A549 (cell line): ENCODE results near the gene TENT5C. TPM values are rescaled to one million over a fixed set of nuclear protein-coding genes. Genes with fewer than 3 reads are reported as not detected.

ENCODE experiments used
- ATAC-seq, 2 experiments: fragments of 200-7000 bp in 1 of 2; fragments of >200 bp in 1 of 2; cut with Nextera tagmentation in 1 of 2; cut with Tn5 transposase in 1 of 2; 3 replicates each; pipeline versions ENCODE4 v1.8.0 to v1.9.1; 2018 to 2020; ENCODE audit warnings: mild to moderate bottlenecking in 1 of 2, moderate library complexity in 1 of 2
- CTCF ChIA-PET: fragments of 300-600 bp; sonication (Branson Sonifier 250); formaldehyde crosslinking; extraction: SDS; loops from one replicate; lab custom pipeline; 2021; ENCODE audit warnings: antibody characterized with exemption, inconsistent platforms; lab: Yijun Ruan, JAX
- POLR2A ChIA-PET: fragments of 350-600 bp; formaldehyde crosslinking; extraction: SDS; loops from one replicate; lab custom pipeline; 2021; ENCODE audit warnings: antibody characterized with exemption, inconsistent platforms; lab: Yijun Ruan, JAX
- DNase-seq, 2 experiments: peaks; one replicate each; pipeline versions ENCODE4 v3.0.0 to v3.0.0-alpha.2; 2011 to 2016; ENCODE audit warnings: low read depth in 1 of 2, low spot score in 1 of 2
- FAIRE-seq: peaks from 2 replicates; lab custom pipeline; 2011; peaks lifted over from hg19 to GRCh38; lab: Jason Lieb, UNC
- H3K27ac ChIP-seq, 2 experiments: fragments of >200 bp; sonication (Bioruptor Twin); formaldehyde crosslinking; 3 replicates each; pipeline ENCODE4 v1.5.1; 2016 to 2017
- H3K4me1 ChIP-seq: fragments of >200 bp; sonication (Bioruptor Twin); formaldehyde crosslinking; 3 replicates; pipeline ENCODE4 v1.6.1; 2016
- H3K4me2 ChIP-seq: fragments of >200 bp; sonication (Bioruptor Twin); formaldehyde crosslinking; 3 replicates; pipeline ENCODE4 v1.6.1; 2016
- H3K4me3 ChIP-seq: fragments of >200 bp; sonication (Bioruptor Twin); formaldehyde crosslinking; 3 replicates; pipeline ENCODE4 v1.5.1; 2016
- H3K9me3 ChIP-seq: fragments of >200 bp; sonication (Bioruptor Twin); formaldehyde crosslinking; 3 replicates; pipeline ENCODE4 v1.6.1; 2016
- CBX2 ChIP-seq: fragments of 200-600 bp; sonication (generic); IDR thresholded peaks from 2 replicates; pipeline ENCODE4 v1.6.1; 2016; ENCODE audit warnings: low read depth, mild to moderate bottlenecking, borderline replicate concordance
- CBX8 ChIP-seq: fragments of 200-600 bp; sonication (generic); IDR thresholded peaks from 2 replicates; pipeline ENCODE4 v1.6.1; 2016
- CEBPB ChIP-seq, 2 experiments: fragments of >200 bp in 1 of 2; sonication (Bioruptor Twin) in 1 of 2; formaldehyde crosslinking in 1 of 2; IDR thresholded peaks; 2 replicates each; pipeline ENCODE4 v1.6.1; 2012 to 2016
- CHD2 ChIP-seq: fragments of 150-350 bp; IDR thresholded peaks from 2 replicates; pipeline ENCODE4 v1.6.1; 2014; ENCODE audit warnings: low read length; ENCODE audit not compliant: partially characterized antibody
- CHD4 ChIP-seq: fragments of 200-600 bp; sonication (generic); IDR thresholded peaks from 2 replicates; pipeline ENCODE4 v1.6.1; 2016; ENCODE audit warnings: antibody characterized with exemption, mild to moderate bottlenecking, borderline replicate concordance
- E2F6 ChIP-seq: IDR thresholded peaks from 2 replicates; pipeline ENCODE4 v1.6.1; 2012; ENCODE audit warnings: low read depth, borderline replicate concordance
- EP300 ChIP-seq, 2 experiments: fragments of >200 bp; sonication (Bioruptor Twin); formaldehyde crosslinking; IDR thresholded peaks; 2 replicates in 1 of 2; 3 replicates in 1 of 2; pipeline ENCODE4 v1.6.1; 2016 to 2017
- FOSB ChIP-seq: fragments of 250-450 bp; sonication (Bioruptor Pico); IDR thresholded peaks from 2 replicates; pipeline ENCODE4 v1.5.0; 2020; ENCODE audit warnings: mild to moderate bottlenecking, moderate library complexity
- GATA3 ChIP-seq: IDR thresholded peaks from 2 replicates; pipeline ENCODE4 v1.6.1; 2012; ENCODE audit warnings: borderline replicate concordance
- HDAC2 ChIP-seq: fragments of 200-600 bp; sonication (generic); IDR thresholded peaks from 2 replicates; pipeline ENCODE4 v1.6.1; 2016
- HOXA7 ChIP-seq: fragments of 250-450 bp; sonication (Bioruptor Pico); IDR thresholded peaks from 2 replicates; pipeline ENCODE4 v1.5.0; 2020; ENCODE audit warnings: mild to moderate bottlenecking, moderate library complexity
- KDM1A ChIP-seq: fragments of 200-600 bp; sonication (generic); IDR thresholded peaks from 2 replicates; pipeline ENCODE4 v1.6.1; 2016; ENCODE audit warnings: low read depth, mild to moderate bottlenecking
- KDM5A ChIP-seq: fragments of 200-600 bp; sonication (generic); IDR thresholded peaks from 2 replicates; pipeline ENCODE4 v1.6.1; 2016; ENCODE audit warnings: antibody characterized with exemption, mild to moderate bottlenecking
- MYC ChIP-seq: IDR thresholded peaks from 2 replicates; pipeline ENCODE4 v1.6.1; 2012; ENCODE audit warnings: mild to moderate bottlenecking, inconsistent platforms, low read length, improper control_type of control experiment, borderline replicate concordance
- NPAS2 ChIP-seq: fragments of 250-450 bp; sonication (Bioruptor Pico); IDR thresholded peaks from 2 replicates; pipeline ENCODE4 v1.8.0; 2022; ENCODE audit warnings: mild to moderate bottlenecking, moderate library complexity, borderline replicate concordance
- NR3C1 ChIP-seq: fragments of >200 bp; sonication (Bioruptor Twin); formaldehyde crosslinking; IDR thresholded peaks from 3 replicates; pipeline ENCODE4 v1.6.1; 2017
- PBX3 ChIP-seq: IDR thresholded peaks from 2 replicates; pipeline ENCODE4 v1.6.1; 2012
- PHF8 ChIP-seq: fragments of 200-600 bp; sonication (generic); IDR thresholded peaks from 2 replicates; pipeline ENCODE4 v1.6.1; 2016; ENCODE audit warnings: low read depth, mild to moderate bottlenecking, antibody characterized with exemption, moderate library complexity, borderline replicate concordance
- POLR2AphosphoS2 ChIP-seq: conservative IDR thresholded peaks from 2 replicates; pipeline ENCODE4 v1.6.1; 2012; ENCODE audit warnings: low read length, improper control_type of control experiment, inconsistent platforms
- RARB ChIP-seq: fragments of 250-450 bp; sonication (Bioruptor Pico); IDR thresholded peaks from 2 replicates; pipeline ENCODE4 v1.8.0; 2021; ENCODE audit warnings: mild to moderate bottlenecking, moderate library complexity
- RCOR1 ChIP-seq: fragments of 150-350 bp; IDR thresholded peaks from 2 replicates; pipeline ENCODE4 v1.6.1; 2014; ENCODE audit warnings: antibody characterized with exemption, low read length, low read depth
- RFX5 ChIP-seq: fragments of 450-650 bp; IDR thresholded peaks from 2 replicates; pipeline ENCODE4 v1.7.1; 2014; ENCODE audit warnings: antibody characterized with exemption, mild to moderate bottlenecking, moderate library complexity
- SREBF2 ChIP-seq: fragments of 450-650 bp; IDR thresholded peaks from 2 replicates; pipeline ENCODE4 v1.6.1; 2014; ENCODE audit warnings: mild to moderate bottlenecking, moderate library complexity
- TFCP2L1 ChIP-seq: fragments of 250-450 bp; sonication (Bioruptor Pico); IDR thresholded peaks from 2 replicates; pipeline ENCODE4 v1.5.0; 2021; ENCODE audit warnings: mild to moderate bottlenecking
- ZFP36 ChIP-seq: fragments of 450-650 bp; IDR thresholded peaks from 2 replicates; pipeline ENCODE4 v1.6.1; 2014; ENCODE audit warnings: borderline replicate concordance; ENCODE audit not compliant: partially characterized antibody
- ZSCAN20 ChIP-seq: fragments of 250-450 bp; sonication (Bioruptor Pico); IDR thresholded peaks from 2 replicates; pipeline ENCODE4 v1.8.0; 2022; ENCODE audit warnings: mild to moderate bottlenecking, moderate library complexity
- WGBS: methylation state at CpG from one replicate; pipeline ENCODE4 v1.1.6; 2017; ENCODE audit errors: missing lambda C conversion rate; 5-methylcytosine and 5-hydroxymethylcytosine counted together
- polyA plus RNA-seq, 4 experiments: library from polyadenylated mRNA; depleted of rRNA in 3 of 4; stranded (reverse); fragments of >200 nt; fragmentation: RNase III in 1 of 4; extraction: RNeasy Plus Mini Kit Qiagen cat#74134 plus additional on column Dnase treatment in 1 of 4; gene quantifications; 2 replicates in 3 of 4; 3 replicates in 1 of 4; pipeline ENCODE4 v1.2.3, GENCODE V29; 2011 to 2017
- TF ChIP-seq, protein P1 (sequence below): fragments of 150-350 bp; IDR thresholded peaks from 2 replicates; pipeline ENCODE4 v1.6.1; 2014; ENCODE audit warnings: low read depth, mild to moderate bottlenecking, low read length
- TF ChIP-seq, protein P2 (sequence below): fragments of >200 bp; sonication (Bioruptor Twin); formaldehyde crosslinking; IDR thresholded peaks from 3 replicates; pipeline ENCODE4 v1.5.1; 2016
- TF ChIP-seq, protein P3 (sequence below): fragments of 250-450 bp; sonication (Bioruptor Pico); IDR thresholded peaks from 2 replicates; pipeline ENCODE4 v1.5.0; 2020; ENCODE audit warnings: low read depth, mild to moderate bottlenecking, moderate library complexity

TENT5C gene
- polyA plus RNA-seq, 2 of the 4 experiments (the other 2 are of a cell fraction) = 0.14 to 0.17 TPM

- TF ChIP-seq HDAC2 = no peak
- no peak for TF ChIP-seq KDM5A
- TF ChIP-seq MYC = no peak
- TF ChIP-seq, protein P1, sequence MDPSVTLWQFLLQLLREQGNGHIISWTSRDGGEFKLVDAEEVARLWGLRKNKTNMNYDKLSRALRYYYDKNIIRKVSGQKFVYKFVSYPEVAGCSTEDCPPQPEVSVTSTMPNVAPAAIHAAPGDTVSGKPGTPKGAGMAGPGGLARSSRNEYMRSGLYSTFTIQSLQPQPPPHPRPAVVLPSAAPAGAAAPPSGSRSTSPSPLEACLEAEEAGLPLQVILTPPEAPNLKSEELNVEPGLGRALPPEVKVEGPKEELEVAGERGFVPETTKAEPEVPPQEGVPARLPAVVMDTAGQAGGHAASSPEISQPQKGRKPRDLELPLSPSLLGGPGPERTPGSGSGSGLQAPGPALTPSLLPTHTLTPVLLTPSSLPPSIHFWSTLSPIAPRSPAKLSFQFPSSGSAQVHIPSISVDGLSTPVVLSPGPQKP = no peak
- TF ChIP-seq, protein P2, sequence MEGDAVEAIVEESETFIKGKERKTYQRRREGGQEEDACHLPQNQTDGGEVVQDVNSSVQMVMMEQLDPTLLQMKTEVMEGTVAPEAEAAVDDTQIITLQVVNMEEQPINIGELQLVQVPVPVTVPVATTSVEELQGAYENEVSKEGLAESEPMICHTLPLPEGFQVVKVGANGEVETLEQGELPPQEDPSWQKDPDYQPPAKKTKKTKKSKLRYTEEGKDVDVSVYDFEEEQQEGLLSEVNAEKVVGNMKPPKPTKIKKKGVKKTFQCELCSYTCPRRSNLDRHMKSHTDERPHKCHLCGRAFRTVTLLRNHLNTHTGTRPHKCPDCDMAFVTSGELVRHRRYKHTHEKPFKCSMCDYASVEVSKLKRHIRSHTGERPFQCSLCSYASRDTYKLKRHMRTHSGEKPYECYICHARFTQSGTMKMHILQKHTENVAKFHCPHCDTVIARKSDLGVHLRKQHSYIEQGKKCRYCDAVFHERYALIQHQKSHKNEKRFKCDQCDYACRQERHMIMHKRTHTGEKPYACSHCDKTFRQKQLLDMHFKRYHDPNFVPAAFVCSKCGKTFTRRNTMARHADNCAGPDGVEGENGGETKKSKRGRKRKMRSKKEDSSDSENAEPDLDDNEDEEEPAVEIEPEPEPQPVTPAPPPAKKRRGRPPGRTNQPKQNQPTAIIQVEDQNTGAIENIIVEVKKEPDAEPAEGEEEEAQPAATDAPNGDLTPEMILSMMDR = no peak
- no peak for TF ChIP-seq CHD4
- TF ChIP-seq, protein P3, sequence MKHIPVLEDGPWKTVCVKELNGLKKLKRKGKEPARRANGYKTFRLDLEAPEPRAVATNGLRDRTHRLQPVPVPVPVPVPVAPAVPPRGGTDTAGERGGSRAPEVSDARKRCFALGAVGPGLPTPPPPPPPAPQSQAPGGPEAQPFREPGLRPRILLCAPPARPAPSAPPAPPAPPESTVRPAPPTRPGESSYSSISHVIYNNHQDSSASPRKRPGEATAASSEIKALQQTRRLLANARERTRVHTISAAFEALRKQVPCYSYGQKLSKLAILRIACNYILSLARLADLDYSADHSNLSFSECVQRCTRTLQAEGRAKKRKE (CRISPR knock-in tag) = no peak
- TF ChIP-seq NPAS2 (CRISPR knock-in tag) = no peak
- no peak for TF ChIP-seq CBX2
- TF ChIP-seq RCOR1 = no peak
- TF ChIP-seq RFX5 = no peak
- no peak for TF ChIP-seq E2F6
- no peak for TF ChIP-seq KDM1A
- TF ChIP-seq NR3C1 = no peak
- TF ChIP-seq ZFP36 = no peak
- TF ChIP-seq FOSB (CRISPR knock-in tag) = no peak
- no peak for TF ChIP-seq SREBF2
- TF ChIP-seq RARB (CRISPR knock-in tag) = no peak
Observed at GRCh38 chr1:117566556-117566955, 39.3 kb upstream of the TENT5C start.

DNA sequence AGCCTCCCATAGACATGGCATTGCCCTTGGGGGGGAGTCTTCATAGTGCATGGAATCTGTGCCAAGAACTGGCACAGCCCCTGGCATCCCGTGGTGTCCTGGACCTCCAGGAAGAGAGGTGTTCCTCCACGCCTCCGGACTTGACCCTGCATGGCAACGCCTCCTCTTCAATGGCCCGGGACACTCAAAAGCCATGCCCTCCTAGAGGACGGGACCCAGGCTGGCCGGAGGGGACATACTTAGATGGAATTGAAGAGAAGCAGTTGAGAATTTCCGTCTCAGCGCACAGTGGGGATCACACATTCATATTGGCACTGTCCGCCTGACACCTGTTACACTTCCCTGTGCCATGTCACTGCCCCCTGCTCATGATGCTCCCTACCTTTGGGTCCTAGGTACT, 38.4 kb upstream of the TENT5C start:
- no peak for TF ChIP-seq GATA3
- no peak for TF ChIP-seq CBX2
- TF ChIP-seq HOXA7 (CRISPR knock-in tag) = no peak
- no peak for TF ChIP-seq PBX3
- TF ChIP-seq PHF8 = no peak
- no peak for TF ChIP-seq CHD2
- TF ChIP-seq CEBPB (IDR thresholded peaks at IDR 0.05) = no peak
- no peak for TF ChIP-seq EP300 (IDR thresholded peaks at IDR 0.05)
- no peak for TF ChIP-seq POLR2AphosphoS2
- TF ChIP-seq TFCP2L1 (CRISPR knock-in tag) = no peak
- no peak for TF ChIP-seq CBX8
- no peak for TF ChIP-seq ZSCAN20 (CRISPR knock-in tag)
- no peak for TF ChIP-seq RARB (CRISPR knock-in tag)
- no peak for TF ChIP-seq HDAC2
- TF ChIP-seq, all 56 proteins: peak for 0
- no peak for ATAC-seq
- H3K4me3 ChIP-seq = no peak overlapping the region
- no peak for FAIRE-seq
- ChIA-PET CTCF (interaction anchor here (0.7 kb wide), 1 partner anchor 32 kb away, joined by 3 read pairs; no protein-coding TSS in a partner anchor), POLR2A (no interaction called here)
- no peaks in the 10 kb centered on the region for H3K4me1 ChIP-seq
- H3K4me2 ChIP-seq = no peak overlapping the region
- WGBS = 77% methylated on average over 10 of the region's 10 CpGs
- DNase-seq = no peak
- H3K27ac ChIP-seq = no peak overlapping the region
- H3K9me3 ChIP-seq = no peaks in the 10 kb centered on the region

More at GRCh38 chr1:117566556-117566955, 39.3 kb upstream of the TENT5C start:
- ATAC-seq (no peak), FAIRE-seq (no peak), DNase-seq (no peak)
- H3K9me3 ChIP-seq = no peaks in the 10 kb centered on the region
- H3K4me2 ChIP-seq = no peak overlapping the region
- H3K27ac ChIP-seq = no peak overlapping the region
- 26% methylated on average over 3 of the region's 3 CpGs for WGBS
- H3K4me1 ChIP-seq = no peaks in the 10 kb centered on the region
- POLR2A ChIA-PET = no interaction called here
- CTCF ChIA-PET = interaction anchor here (1.0 kb wide), 1 partner anchor 187 kb away, joined by 4 read pairs; no protein-coding TSS in a partner anchor
- no peak overlapping the region for H3K4me3 ChIP-seq
